Astrocyte (in vitro differentiated cells and primary cell): ENCODE data around the gene GMDS. TPM values are rescaled to one million over a fixed set of nuclear protein-coding genes. Genes with fewer than 3 reads are reported as not detected.

Source experiments
- DNase-seq: peaks from one replicate; pipeline ENCODE4 v3.0.0-alpha.2; 2010; ENCODE audit warnings: low read depth
- FAIRE-seq: peaks from 2 replicates; lab custom pipeline; 2011; peaks lifted over from hg19 to GRCh38; lab: Jason Lieb, UNC
- H2AFZ ChIP-seq: 2 replicates; pipeline ENCODE4 v1.6.0; 2012; ENCODE audit warnings: low read depth, low read length, inconsistent platforms
- H3K27ac ChIP-seq: 2 replicates; pipeline ENCODE4 v1.5.1; 2011; ENCODE audit warnings: low read depth, low read length, inconsistent platforms
- H3K27me3 ChIP-seq: 2 replicates; pipeline ENCODE4 v1.6.0; 2011; ENCODE audit warnings: low read length, inconsistent platforms; ENCODE audit not compliant: insufficient read depth
- H3K36me3 ChIP-seq: 2 replicates; pipeline ENCODE4 v1.5.1; 2011; ENCODE audit warnings: low read length, inconsistent platforms; ENCODE audit not compliant: insufficient read depth
- H3K4me1 ChIP-seq: 2 replicates; pipeline ENCODE4 v1.5.1; 2011; ENCODE audit warnings: low read length, inconsistent platforms; ENCODE audit not compliant: insufficient read depth
- H3K4me2 ChIP-seq: 2 replicates; pipeline ENCODE4 v1.6.0; 2012; ENCODE audit warnings: low read length, inconsistent platforms
- H3K4me3 ChIP-seq: 2 replicates; pipeline ENCODE4 v1.5.1; 2011; ENCODE audit warnings: low read depth, mild to moderate bottlenecking, low read length, inconsistent platforms; ENCODE audit not compliant: insufficient read depth
- H3K79me2 ChIP-seq: 2 replicates; pipeline ENCODE4 v1.6.0; 2012; ENCODE audit warnings: mild to moderate bottlenecking, low read length, inconsistent platforms; ENCODE audit not compliant: insufficient read depth
- H3K9ac ChIP-seq: 2 replicates; pipeline ENCODE4 v1.6.0; 2012; ENCODE audit warnings: mild to moderate bottlenecking, low read length, inconsistent platforms
- H3K9me3 ChIP-seq: 2 replicates; pipeline ENCODE4 v1.5.1; 2012; ENCODE audit warnings: low read depth, mild to moderate bottlenecking, low read length, inconsistent platforms; ENCODE audit not compliant: insufficient read depth
- H4K20me1 ChIP-seq: 2 replicates; pipeline ENCODE4 v1.6.0; 2012; ENCODE audit warnings: low read length, inconsistent platforms; ENCODE audit not compliant: insufficient read depth
- H3K27ac Mint-ChIP-seq: one replicate; pipeline ENCODE4 v1.8.0; 2021; ENCODE audit warnings: mild to moderate bottlenecking, mixed read lengths; ENCODE audit not compliant: unreplicated experiment
- H3K27me3 Mint-ChIP-seq: one replicate; pipeline ENCODE4 v1.8.0; 2021; ENCODE audit warnings: low read depth, mixed read lengths; ENCODE audit not compliant: unreplicated experiment
- H3K36me3 Mint-ChIP-seq: one replicate; pipeline ENCODE4 v1.8.0; 2021; ENCODE audit warnings: low read depth, mixed read lengths; ENCODE audit not compliant: unreplicated experiment
- H3K4me1 Mint-ChIP-seq: one replicate; pipeline ENCODE4 v1.8.0; 2021; ENCODE audit warnings: low read depth, mixed read lengths; ENCODE audit not compliant: unreplicated experiment
- H3K4me3 Mint-ChIP-seq: one replicate; pipeline ENCODE4 v1.8.0; 2021; ENCODE audit warnings: mild to moderate bottlenecking, moderate library complexity, mixed read lengths; ENCODE audit not compliant: unreplicated experiment
- H3K9me3 Mint-ChIP-seq: one replicate; pipeline ENCODE4 v1.8.0; 2021; ENCODE audit warnings: mild to moderate bottlenecking, mixed read lengths; ENCODE audit not compliant: unreplicated experiment
- CTCF ChIP-seq: IDR thresholded peaks from 2 replicates; pipeline ENCODE4 v1.5.1; 2011; ENCODE audit warnings: low read depth, mild to moderate bottlenecking, inconsistent platforms, low read length, moderate library complexity; ENCODE audit not compliant: insufficient read depth
- EZH2 ChIP-seq: IDR thresholded peaks from 2 replicates; pipeline ENCODE4 v1.6.1; 2012; ENCODE audit warnings: mild to moderate bottlenecking, low read length, inconsistent platforms; ENCODE audit not compliant: insufficient read depth
- total RNA-seq: library from RNA; stranded (reverse); gene quantifications from 2 replicates; pipeline ENCODE4 v1.2.1, GENCODE V29; 2021

GMDS gene
- total RNA-seq, 1 donor from 2014 or later: 9.4 TPM

- Histone ChIP-seq H3K4me1 (peaks cover 20% of the 10 kb centered on the region), H3K4me3 (no peak overlapping the region), H3K79me2 (no peaks in the 10 kb centered on the region), H3K4me2 (no peak overlapping the region), H3K27ac (no peak overlapping the region), H3K36me3 (no peaks in the 10 kb centered on the region), H3K9me3 (no peaks in the 10 kb centered on the region), H3K27me3 (no peaks in the 10 kb centered on the region), H2AFZ (no peak overlapping the region), H3K9ac (no peak overlapping the region), H4K20me1 (no peaks in the 10 kb centered on the region)
- Mint-ChIP-seq H3K4me1 (peaks cover 13% of the 10 kb centered on the region), H3K36me3 (no peaks in the 10 kb centered on the region), H3K27ac (no peak overlapping the region), H3K9me3 (peaks cover 1% of the 10 kb centered on the region), H3K4me3 (no peak overlapping the region), H3K27me3 (peaks cover 4% of the 10 kb centered on the region)
- TF ChIP-seq EZH2 (no peak), CTCF (no peak)
- FAIRE-seq (no peak), DNase-seq (no peak)
These were observed 541.5 kb downstream of the GMDS start for GRCh38 chr6:1703923-1704322.

GRCh38 chr6:1703091-1703855, 542.1 kb downstream of the GMDS start:
- H3K27ac Mint-ChIP-seq: no peak overlapping the region

More at GRCh38 chr6:1703091-1703855, 542.1 kb downstream of the GMDS start:
- no peak for TF ChIP-seq EZH2
- no peak for TF ChIP-seq CTCF
- no peak for FAIRE-seq
- Histone ChIP-seq H2AFZ (no peak overlapping the region), H3K79me2 (no peaks in the 10 kb centered on the region), H3K27ac (no peak overlapping the region), H3K36me3 (no peaks in the 10 kb centered on the region), H3K9ac (peak overlapping the region; percentile 71), H4K20me1 (no peaks in the 10 kb centered on the region), H3K27me3 (no peaks in the 10 kb centered on the region), H3K4me2 (peak overlapping the region; percentile 79), H3K4me3 (no peak overlapping the region), H3K9me3 (no peaks in the 10 kb centered on the region), H3K4me1 (peaks cover 20% of the 10 kb centered on the region)
- peaks cover 5% of the 10 kb centered on the region for H3K27me3 Mint-ChIP-seq
- DNase-seq: no peak
- H3K4me3 Mint-ChIP-seq: no peak overlapping the region
- peaks cover 13% of the 10 kb centered on the region for H3K4me1 Mint-ChIP-seq
- peaks cover 4% of the 10 kb centered on the region for H3K9me3 Mint-ChIP-seq
- no peaks in the 10 kb centered on the region for H3K36me3 Mint-ChIP-seq
